GM12865 (cell line): ENCODE data around the gene PRPF40B.
"Not testable (repeated sequence)": the region's sequence is repeated elsewhere in the genome, so short reads cannot be mapped to it uniquely, and the experiment has no call there.

ENCODE experiments used
- DNase-seq: peaks from one replicate; pipeline ENCODE4 v3.0.0; 2010; ENCODE audit warnings: low read depth
- H3K4me3 ChIP-seq: 2 replicates; pipeline ENCODE4 v1.5.1; 2011; ENCODE audit warnings: mild to moderate bottlenecking, low read depth, low read length, control low read depth
- TF ChIP-seq, protein P1 (sequence below): IDR thresholded peaks from 2 replicates; pipeline ENCODE4 v1.5.1; 2011; ENCODE audit warnings: low read length, control low read depth, low read depth, inconsistent platforms; ENCODE audit not compliant: insufficient read depth; ENCODE audit errors: missing control alignments

Gene PRPF40B

GRCh38 chr12:49598527-49598926 is 24.8 kb upstream of the PRPF40B start:
- no peak overlapping the region for H3K4me3 ChIP-seq
- no peak for DNase-seq
- TF ChIP-seq, protein P1, sequence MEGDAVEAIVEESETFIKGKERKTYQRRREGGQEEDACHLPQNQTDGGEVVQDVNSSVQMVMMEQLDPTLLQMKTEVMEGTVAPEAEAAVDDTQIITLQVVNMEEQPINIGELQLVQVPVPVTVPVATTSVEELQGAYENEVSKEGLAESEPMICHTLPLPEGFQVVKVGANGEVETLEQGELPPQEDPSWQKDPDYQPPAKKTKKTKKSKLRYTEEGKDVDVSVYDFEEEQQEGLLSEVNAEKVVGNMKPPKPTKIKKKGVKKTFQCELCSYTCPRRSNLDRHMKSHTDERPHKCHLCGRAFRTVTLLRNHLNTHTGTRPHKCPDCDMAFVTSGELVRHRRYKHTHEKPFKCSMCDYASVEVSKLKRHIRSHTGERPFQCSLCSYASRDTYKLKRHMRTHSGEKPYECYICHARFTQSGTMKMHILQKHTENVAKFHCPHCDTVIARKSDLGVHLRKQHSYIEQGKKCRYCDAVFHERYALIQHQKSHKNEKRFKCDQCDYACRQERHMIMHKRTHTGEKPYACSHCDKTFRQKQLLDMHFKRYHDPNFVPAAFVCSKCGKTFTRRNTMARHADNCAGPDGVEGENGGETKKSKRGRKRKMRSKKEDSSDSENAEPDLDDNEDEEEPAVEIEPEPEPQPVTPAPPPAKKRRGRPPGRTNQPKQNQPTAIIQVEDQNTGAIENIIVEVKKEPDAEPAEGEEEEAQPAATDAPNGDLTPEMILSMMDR = no peak

DNA sequence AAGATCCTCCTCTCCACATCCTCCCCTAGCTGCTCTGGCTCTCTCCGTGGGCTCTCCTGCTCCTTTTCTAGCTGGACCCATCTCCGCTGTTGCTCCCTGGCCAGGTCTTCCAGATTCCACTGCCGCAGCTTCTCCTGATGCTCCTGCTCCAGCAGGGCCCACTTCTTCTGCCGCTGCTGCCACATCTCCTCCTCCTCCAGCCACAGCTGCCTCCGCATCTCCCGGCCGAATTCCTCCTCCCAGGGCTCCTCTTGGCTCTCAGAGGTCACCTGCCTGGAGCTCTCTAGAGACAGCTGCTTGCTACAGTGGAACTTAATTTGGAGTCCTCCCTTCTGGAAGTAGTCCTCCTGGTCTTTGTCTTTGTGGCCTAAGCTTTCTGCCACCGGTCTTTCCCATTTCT is 23.4 kb upstream of the PRPF40B start:
- TF ChIP-seq, protein P1 = no peak
- no peak overlapping the region for H3K4me3 ChIP-seq
- no peak for DNase-seq

- H3K4me3 ChIP-seq = no peak overlapping the region
- no peak for DNase-seq
- TF ChIP-seq, protein P1 = no peak
Observed at GRCh38 chr12:49603721-49604120, 19.6 kb upstream of the PRPF40B start.

DNA sequence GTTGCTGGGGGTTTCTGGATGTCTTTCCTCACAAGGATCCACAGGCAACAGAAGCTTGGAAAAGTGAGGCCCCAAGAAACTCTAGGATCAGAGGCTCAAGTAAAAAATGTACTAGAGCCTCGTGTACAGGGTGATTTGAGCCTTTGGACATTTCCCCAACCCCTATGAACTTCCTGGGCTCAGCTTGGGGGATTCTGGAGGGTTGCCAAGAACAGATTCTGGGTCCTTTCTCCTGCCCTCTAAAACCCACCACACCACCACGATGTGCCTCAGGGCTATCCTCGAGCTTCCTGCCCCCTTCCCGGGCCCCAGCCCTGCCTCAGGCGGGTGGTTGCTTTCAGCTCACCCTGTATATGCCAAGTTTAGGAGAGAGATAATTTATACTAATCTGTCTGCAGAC is 18.5 kb upstream of the PRPF40B start:
- no peak for DNase-seq
- TF ChIP-seq, protein P1 = no peak
- no peak overlapping the region for H3K4me3 ChIP-seq

- not testable (repeated sequence) for H3K4me3 ChIP-seq
Observed at GRCh38 chr12:49605539-49605938, 17.8 kb upstream of the PRPF40B start, which contains the start of gene FAM186B. FAM186B (minus strand) TSS chr12:49605639; CDS start chr12:49605477, 162 bp downstream.

GRCh38 chr12:49609059-49609874 is 14.1 kb upstream of the PRPF40B start:
- TF ChIP-seq, protein P1 = no peak
- H3K4me3 ChIP-seq = no peak overlapping the region
- no peak for DNase-seq

More at GRCh38 chr12:49605539-49605938, 17.8 kb upstream of the PRPF40B start, which contains the start of gene FAM186B:
- not testable (repeated sequence) for DNase-seq

- TF ChIP-seq, protein P1 = no peak
- DNase-seq = no peak
- H3K4me3 ChIP-seq = no peak overlapping the region
Observed at GRCh38 chr12:49609875-49610154, 13.5 kb upstream of the PRPF40B start.

DNA sequence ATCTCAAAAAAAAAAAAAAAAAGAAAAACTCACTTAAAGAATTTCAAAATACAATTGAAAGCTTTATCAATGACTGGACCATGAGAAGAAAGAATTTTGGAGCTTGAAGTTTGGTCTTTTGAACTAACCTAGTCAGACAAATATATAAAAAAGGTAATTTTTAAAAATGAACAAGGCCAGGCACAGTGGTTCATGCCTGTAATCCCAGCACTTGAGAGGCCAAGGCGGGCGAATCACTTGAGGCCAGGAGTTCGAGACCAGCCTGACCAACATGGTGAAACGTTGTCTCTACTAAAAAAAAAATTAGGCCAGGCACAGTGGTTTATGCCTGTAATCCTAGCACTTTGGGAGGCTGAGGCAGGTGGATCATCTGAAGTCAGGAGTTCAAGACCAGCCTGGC is 12.6 kb upstream of the PRPF40B start:
- DNase-seq = not testable (repeated sequence)

More for the DNA sequence above, 12.6 kb upstream of the PRPF40B start:
- not testable (repeated sequence) for H3K4me3 ChIP-seq
